ENCODE measurements around the gene RIMS1. TPM values are rescaled to one million over a fixed set of nuclear protein-coding genes. Genes with fewer than 3 reads are reported as not detected.
A peak's percentile ranks its signal among the peaks of the same experiment; 100 is the strongest.

Gene RIMS1, protein sequence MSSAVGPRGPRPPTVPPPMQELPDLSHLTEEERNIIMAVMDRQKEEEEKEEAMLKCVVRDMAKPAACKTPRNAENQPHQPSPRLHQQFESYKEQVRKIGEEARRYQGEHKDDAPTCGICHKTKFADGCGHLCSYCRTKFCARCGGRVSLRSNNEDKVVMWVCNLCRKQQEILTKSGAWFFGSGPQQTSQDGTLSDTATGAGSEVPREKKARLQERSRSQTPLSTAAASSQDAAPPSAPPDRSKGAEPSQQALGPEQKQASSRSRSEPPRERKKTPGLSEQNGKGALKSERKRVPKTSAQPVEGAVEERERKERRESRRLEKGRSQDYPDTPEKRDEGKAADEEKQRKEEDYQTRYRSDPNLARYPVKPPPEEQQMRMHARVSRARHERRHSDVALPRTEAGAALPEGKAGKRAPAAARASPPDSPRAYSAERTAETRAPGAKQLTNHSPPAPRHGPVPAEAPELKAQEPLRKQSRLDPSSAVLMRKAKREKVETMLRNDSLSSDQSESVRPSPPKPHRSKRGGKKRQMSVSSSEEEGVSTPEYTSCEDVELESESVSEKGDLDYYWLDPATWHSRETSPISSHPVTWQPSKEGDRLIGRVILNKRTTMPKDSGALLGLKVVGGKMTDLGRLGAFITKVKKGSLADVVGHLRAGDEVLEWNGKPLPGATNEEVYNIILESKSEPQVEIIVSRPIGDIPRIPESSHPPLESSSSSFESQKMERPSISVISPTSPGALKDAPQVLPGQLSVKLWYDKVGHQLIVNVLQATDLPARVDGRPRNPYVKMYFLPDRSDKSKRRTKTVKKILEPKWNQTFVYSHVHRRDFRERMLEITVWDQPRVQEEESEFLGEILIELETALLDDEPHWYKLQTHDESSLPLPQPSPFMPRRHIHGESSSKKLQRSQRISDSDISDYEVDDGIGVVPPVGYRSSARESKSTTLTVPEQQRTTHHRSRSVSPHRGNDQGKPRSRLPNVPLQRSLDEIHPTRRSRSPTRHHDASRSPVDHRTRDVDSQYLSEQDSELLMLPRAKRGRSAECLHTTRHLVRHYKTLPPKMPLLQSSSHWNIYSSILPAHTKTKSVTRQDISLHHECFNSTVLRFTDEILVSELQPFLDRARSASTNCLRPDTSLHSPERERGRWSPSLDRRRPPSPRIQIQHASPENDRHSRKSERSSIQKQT (N-terminal part only)
- total RNA-seq (2012; rRNA removed), result under 0.01 TPM in 1 of 2 replicates, not detected in the other

DNA sequence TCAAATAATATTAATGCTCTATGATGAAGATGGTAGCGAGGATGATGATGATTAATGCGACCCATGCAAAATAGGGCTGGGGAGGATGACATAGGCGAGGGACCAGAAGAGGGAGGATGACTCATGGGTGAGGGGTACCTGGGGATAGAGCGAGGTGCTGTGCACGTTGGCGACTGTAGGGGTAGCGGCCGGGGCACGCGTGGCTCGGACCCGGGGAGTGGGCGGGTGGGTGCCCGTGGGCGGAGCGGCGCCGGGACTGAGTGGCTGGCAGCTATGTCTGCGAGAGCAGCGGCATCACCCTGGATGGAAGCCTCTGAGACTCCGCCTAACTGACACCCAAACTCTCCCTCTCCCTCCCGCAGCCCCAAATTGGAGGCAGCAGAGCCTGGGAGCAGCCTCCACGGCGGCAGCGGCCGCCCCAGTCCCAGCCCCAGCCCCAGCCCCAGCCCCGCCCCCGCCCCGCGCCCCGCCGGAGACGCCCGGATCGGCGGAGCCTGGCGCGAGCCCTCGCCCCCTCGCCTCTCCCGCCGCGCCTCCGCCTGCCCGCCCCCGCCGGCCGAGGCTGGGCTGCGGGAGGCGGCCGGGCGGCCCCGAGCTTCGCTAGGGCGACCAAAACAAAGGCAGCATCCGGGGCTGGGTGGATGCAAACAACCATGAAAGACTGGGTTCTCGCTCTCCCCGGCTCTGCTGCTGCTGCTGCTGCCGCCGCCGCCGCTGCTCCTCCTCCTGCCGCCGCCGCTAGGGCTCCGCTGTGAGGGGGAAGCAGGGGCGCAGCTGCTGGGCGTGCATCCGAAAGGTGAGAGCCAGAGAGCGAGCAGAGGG is at the start of gene RIMS1:
Gene RIMS1 (plus strand): TSS at position 367 of the 822 bp plus-strand sequence. CDS start 474 bp downstream, outside the sequence.
- Histone ChIP-seq H3K4me3 (ENCODE audit: low read length) (peak within 1 kb of the TSS; percentile 69), H3K4me2 (ENCODE audit: low read length) (peak within 1 kb of the TSS; percentile 80)

DNA sequence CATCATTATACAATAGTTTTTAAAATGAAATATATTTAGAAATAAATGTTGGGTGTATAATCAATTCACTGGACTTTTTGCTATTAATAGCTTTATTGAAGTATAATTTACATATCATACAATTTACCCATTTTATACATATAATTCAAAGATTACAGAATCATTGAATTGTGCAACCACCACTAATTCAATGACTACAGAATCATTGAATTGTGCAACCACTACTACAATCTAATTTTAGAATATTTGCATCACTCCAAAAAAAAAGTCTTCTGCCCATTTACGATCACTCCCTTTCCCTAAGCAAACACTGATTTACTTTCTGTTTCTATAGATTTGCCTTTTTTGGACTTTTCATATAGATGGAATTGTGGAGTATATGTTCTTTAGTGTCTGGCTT is 35.1 kb upstream of the RIMS1 start:
- H3K4me3 ChIP-seq (ENCODE audit: low read length), result no peak overlapping the region
- no peak overlapping the region for H3K4me2 ChIP-seq (ENCODE audit: low read length)
- no peak overlapping the region for H3K9ac ChIP-seq (ENCODE audit: low read depth, low read length)
- no peaks in the 10 kb centered on the region for H3K4me1 ChIP-seq (ENCODE audit: control insufficient read depth, insufficient read depth, low read length)
- no peaks in the 10 kb centered on the region for H3K36me3 ChIP-seq (ENCODE audit: insufficient read depth, low read length)
- no peaks in the 10 kb centered on the region for H3K9me3 ChIP-seq (replicated peaks; ENCODE audit: low read length)
- peaks cover 2% of the 10 kb centered on the region for H3K27me3 ChIP-seq (ENCODE audit: control insufficient read depth, insufficient read depth, low read length)

More for the DNA sequence above, at the start of gene RIMS1:
- peak within 1 kb of the TSS; percentile 41 for H3K9ac ChIP-seq (ENCODE audit: low read depth, low read length)
- H3K27me3 ChIP-seq (ENCODE audit: control insufficient read depth, insufficient read depth, low read length), result peaks cover 40% of the 10 kb centered on the region
- no peaks in the 10 kb centered on the region for H3K9me3 ChIP-seq (replicated peaks; ENCODE audit: low read length)
- H3K36me3 ChIP-seq (ENCODE audit: insufficient read depth, low read length), result no peaks in the 10 kb centered on the region
- H3K4me1 ChIP-seq (ENCODE audit: control insufficient read depth, insufficient read depth, low read length), result peaks cover 5% of the 10 kb centered on the region

DNA sequence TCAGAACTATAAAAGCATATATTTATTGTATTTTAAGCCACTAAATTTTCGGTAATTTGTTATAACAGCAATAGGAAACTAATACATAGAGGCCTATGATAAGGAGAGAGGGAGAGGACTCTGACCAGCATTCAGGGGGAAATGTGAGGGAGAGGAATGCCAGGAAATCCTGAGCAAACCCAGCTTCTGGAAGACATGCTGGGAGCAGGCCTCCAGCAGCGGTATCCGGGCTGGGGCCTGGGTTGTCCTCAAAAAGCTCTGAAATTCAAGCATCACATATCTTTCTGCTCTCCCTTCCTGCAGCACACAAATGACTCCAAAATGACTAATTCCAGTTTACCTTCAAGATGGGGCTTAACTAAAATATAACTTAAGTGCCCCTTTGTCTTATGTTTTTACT is 33.4 kb upstream of the RIMS1 start:
- H3K4me1 ChIP-seq (ENCODE audit: control insufficient read depth, insufficient read depth, low read length), result no peaks in the 10 kb centered on the region
- H3K27me3 ChIP-seq (ENCODE audit: control insufficient read depth, insufficient read depth, low read length), result peaks cover 2% of the 10 kb centered on the region
- no peak overlapping the region for H3K9ac ChIP-seq (ENCODE audit: low read depth, low read length)
- no peak overlapping the region for H3K4me2 ChIP-seq (ENCODE audit: low read length)
- H3K36me3 ChIP-seq (ENCODE audit: insufficient read depth, low read length), result no peaks in the 10 kb centered on the region
- H3K9me3 ChIP-seq (replicated peaks; ENCODE audit: low read length), result no peaks in the 10 kb centered on the region
- H3K4me3 ChIP-seq (ENCODE audit: low read length), result no peak overlapping the region

DNA sequence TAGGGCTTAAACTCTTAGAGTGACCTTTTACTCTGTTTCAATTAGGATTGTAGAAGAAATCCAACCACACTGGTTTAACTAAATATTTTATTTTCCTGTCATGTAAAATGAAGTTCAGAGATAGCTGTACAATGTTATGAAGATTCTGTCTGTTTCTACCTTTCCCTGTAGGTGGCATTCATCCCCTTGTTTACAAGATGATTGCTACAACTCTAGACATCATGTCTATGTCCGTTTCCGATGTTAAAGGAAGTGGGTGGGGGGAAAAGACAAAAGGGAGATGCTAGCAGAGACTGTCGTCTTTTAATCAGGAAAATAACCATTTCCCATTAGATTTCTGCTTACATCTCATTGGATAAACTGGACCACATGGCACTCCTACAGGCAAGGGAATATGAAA is 30.9 kb upstream of the RIMS1 start:
- Histone ChIP-seq H3K4me1 (ENCODE audit: control insufficient read depth, insufficient read depth, low read length) (no peaks in the 10 kb centered on the region), H3K4me3 (ENCODE audit: low read length) (no peak overlapping the region), H3K27me3 (ENCODE audit: control insufficient read depth, insufficient read depth, low read length) (no peaks in the 10 kb centered on the region), H3K9me3 (replicated peaks; ENCODE audit: low read length) (no peaks in the 10 kb centered on the region), H3K4me2 (ENCODE audit: low read length) (no peak overlapping the region), H3K9ac (ENCODE audit: low read depth, low read length) (no peak overlapping the region), H3K36me3 (ENCODE audit: insufficient read depth, low read length) (no peaks in the 10 kb centered on the region)

DNA sequence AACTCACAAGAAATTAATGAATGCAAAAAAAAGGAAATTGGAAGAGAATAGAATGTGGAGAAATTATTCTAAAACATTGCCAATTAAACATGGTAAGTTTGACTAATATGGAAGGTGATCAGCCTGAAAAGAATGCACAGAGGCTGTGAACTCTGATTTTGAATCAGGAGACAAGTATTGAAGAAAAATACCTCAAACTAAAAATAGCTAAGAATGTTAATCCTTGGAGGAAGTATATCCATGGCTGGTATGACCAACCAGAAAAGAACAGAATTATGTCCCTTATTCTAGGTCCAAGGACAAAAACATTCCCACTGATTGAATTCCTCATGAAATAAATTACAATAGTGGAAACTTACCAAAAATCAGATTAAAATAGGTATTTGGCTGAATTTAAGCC is 7.3 kb upstream of the RIMS1 start:
- no peaks in the 10 kb centered on the region for H3K9me3 ChIP-seq (replicated peaks; ENCODE audit: low read length)
- H3K9ac ChIP-seq (ENCODE audit: low read depth, low read length), result peak overlapping the region; percentile 49
- H3K4me2 ChIP-seq (ENCODE audit: low read length), result no peak overlapping the region
- peaks cover 10% of the 10 kb centered on the region for H3K4me1 ChIP-seq (ENCODE audit: control insufficient read depth, insufficient read depth, low read length)
- peaks cover 6% of the 10 kb centered on the region for H3K27me3 ChIP-seq (ENCODE audit: control insufficient read depth, insufficient read depth, low read length)
- no peak overlapping the region for H3K4me3 ChIP-seq (ENCODE audit: low read length)
- H3K36me3 ChIP-seq (ENCODE audit: insufficient read depth, low read length), result no peaks in the 10 kb centered on the region

DNA sequence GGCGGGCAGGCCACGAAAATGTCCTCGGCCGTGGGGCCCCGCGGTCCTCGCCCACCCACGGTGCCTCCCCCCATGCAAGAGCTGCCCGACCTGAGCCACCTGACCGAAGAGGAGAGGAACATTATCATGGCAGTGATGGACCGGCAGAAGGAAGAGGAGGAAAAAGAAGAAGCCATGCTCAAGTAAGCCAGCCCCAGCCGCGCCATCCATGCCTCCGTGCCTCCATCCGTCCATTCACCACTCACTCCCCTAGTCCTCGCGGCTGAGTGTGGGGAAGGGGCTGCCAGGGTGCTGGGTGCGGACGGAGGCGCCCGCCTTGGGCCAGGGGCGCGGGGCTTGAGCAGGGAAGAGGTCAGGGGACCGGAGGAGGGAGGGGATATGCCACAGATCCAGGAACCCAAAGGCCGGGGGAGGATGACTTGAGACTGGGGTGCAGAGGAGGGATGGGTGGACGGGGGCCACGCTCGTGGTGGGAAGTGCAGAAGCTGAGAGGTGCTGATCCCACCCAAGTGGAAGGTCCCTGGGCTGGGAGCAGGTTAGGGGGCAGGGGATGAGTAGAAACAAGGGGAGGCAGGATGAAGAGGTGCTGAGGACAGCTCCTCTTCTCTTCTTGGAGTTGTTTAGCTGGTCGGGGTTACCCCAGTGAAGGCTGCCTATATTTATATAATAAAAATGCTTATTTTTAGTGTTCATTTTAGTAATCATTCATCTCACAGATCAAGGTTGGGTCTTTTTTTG is 825 bp downstream of the RIMS1 start:
- H3K9ac ChIP-seq (ENCODE audit: low read depth, low read length), result peak overlapping the region; percentile 41
- peak overlapping the region; percentile 80 for H3K4me2 ChIP-seq (ENCODE audit: low read length)
- H3K27me3 ChIP-seq (ENCODE audit: control insufficient read depth, insufficient read depth, low read length), result peaks cover 48% of the 10 kb centered on the region
- H3K4me3 ChIP-seq (ENCODE audit: low read length), result peak overlapping the region; percentile 69
- H3K36me3 ChIP-seq (ENCODE audit: insufficient read depth, low read length), result no peaks in the 10 kb centered on the region
- peaks cover 5% of the 10 kb centered on the region for H3K4me1 ChIP-seq (ENCODE audit: control insufficient read depth, insufficient read depth, low read length)
- H3K9me3 ChIP-seq (replicated peaks; ENCODE audit: low read length), result no peaks in the 10 kb centered on the region

DNA sequence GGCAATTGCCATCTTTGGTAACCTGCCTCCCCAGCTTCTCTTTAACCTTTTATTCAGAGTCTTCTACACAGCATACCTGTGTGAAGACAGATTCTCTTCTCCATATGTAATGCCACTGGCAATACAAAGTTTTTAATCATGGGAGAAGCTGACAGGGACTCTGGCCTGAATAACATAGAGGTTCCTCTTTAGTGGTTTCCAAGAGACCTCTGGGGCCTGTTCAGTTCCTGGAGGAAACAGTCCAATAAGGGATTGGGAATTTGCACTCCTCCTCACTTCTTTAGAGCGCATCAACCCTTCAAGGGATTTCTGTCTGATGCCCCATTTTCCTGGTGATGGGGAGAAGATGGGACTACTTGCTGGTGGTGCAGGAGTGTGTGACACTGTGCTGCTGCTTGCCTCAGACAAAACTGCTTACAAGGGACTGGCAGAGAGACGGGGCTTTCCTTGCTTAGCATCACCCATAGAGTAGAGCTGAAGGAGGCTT is 1.4 kb downstream of the RIMS1 start:
- Histone ChIP-seq H3K27me3 (ENCODE audit: control insufficient read depth, insufficient read depth, low read length) (peaks cover 53% of the 10 kb centered on the region), H3K4me2 (ENCODE audit: low read length) (no peak overlapping the region), H3K9ac (ENCODE audit: low read depth, low read length) (no peak overlapping the region), H3K4me1 (ENCODE audit: control insufficient read depth, insufficient read depth, low read length) (peaks cover 5% of the 10 kb centered on the region), H3K9me3 (replicated peaks; ENCODE audit: low read length) (no peaks in the 10 kb centered on the region), H3K36me3 (ENCODE audit: insufficient read depth, low read length) (no peaks in the 10 kb centered on the region), H3K4me3 (ENCODE audit: low read length) (no peak overlapping the region)

DNA sequence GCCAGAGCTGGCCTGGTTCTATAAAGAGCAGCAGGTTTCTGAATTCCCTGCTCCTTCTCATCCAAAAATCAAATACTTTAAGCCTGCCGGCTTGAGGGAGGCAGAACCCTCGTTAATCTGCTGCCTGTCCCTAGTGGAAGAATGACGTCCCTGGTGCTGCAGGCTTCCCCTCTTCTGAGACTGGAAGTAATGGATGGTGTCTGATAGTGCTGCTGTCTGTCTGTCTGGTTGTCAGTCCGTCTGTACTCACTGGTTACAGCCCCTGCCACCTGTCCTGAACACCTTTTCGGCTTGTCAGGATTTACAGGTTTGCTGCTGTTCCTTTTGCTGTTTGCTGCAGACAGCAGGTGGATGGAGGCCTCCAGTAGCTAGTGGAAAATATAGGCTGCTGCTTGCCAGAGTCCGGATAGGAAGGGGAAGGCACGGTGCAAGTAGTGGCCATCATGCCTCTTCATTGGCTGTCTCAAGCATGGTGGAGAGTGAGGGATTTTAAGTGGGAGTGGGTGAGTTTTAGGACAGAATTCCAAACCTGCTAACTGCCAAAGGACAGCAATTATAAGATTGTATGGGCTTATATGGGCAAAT is 2.5 kb downstream of the RIMS1 start:
- no peaks in the 10 kb centered on the region for H3K36me3 ChIP-seq (ENCODE audit: insufficient read depth, low read length)
- no peak overlapping the region for H3K4me3 ChIP-seq (ENCODE audit: low read length)
- H3K4me1 ChIP-seq (ENCODE audit: control insufficient read depth, insufficient read depth, low read length), result peaks cover 5% of the 10 kb centered on the region
- H3K27me3 ChIP-seq (ENCODE audit: control insufficient read depth, insufficient read depth, low read length), result peaks cover 51% of the 10 kb centered on the region
- H3K4me2 ChIP-seq (ENCODE audit: low read length), result no peak overlapping the region
- H3K9me3 ChIP-seq (replicated peaks; ENCODE audit: low read length), result no peaks in the 10 kb centered on the region
- no peak overlapping the region for H3K9ac ChIP-seq (ENCODE audit: low read depth, low read length)

DNA sequence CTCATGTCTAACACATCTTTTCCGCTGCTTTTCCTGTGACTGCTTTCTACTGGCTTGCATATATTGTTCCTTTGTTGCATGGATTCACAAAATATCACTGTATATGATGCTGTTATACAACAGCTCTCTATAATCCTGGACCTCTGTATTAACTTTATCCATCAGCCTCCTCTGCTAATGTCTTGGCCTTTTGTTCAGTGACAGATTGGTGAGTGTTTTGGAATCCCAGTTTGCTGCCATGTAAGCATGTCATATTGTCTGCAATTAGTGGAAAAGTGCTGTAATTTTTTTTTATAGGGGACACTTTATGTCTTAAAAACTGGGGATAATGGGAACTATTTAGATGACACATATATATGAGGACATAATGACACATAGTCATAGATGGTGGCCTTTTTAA is 3.0 kb downstream of the RIMS1 start:
- H3K4me3 ChIP-seq (ENCODE audit: low read length), result no peak overlapping the region
- H3K4me1 ChIP-seq (ENCODE audit: control insufficient read depth, insufficient read depth, low read length), result peaks cover 5% of the 10 kb centered on the region
- no peaks in the 10 kb centered on the region for H3K36me3 ChIP-seq (ENCODE audit: insufficient read depth, low read length)
- no peak overlapping the region for H3K4me2 ChIP-seq (ENCODE audit: low read length)
- H3K9me3 ChIP-seq (replicated peaks; ENCODE audit: low read length), result no peaks in the 10 kb centered on the region
- peaks cover 49% of the 10 kb centered on the region for H3K27me3 ChIP-seq (ENCODE audit: control insufficient read depth, insufficient read depth, low read length)
- no peak overlapping the region for H3K9ac ChIP-seq (ENCODE audit: low read depth, low read length)

DNA sequence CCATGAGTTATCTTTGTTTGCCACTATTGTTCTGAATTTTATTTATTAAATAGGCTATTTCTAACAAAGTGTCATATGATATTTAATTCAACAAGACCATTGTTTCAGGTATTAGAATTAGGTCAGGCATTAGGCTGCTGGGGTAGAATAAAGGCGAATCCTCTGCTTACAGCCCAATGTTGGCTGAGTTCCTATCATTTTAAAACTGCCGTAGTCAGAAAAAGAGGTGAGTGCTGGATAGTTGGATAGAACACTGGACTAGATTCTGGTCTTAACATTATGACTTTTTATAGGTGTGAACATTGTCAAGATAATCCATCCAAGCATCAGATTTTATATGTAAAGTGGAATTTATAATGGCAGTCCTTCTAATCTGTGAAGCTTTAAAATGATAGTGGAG is 6.3 kb downstream of the RIMS1 start:
- Histone ChIP-seq H3K4me3 (ENCODE audit: low read length) (no peak overlapping the region), H3K9me3 (replicated peaks; ENCODE audit: low read length) (no peaks in the 10 kb centered on the region), H3K4me2 (ENCODE audit: low read length) (no peak overlapping the region), H3K27me3 (ENCODE audit: control insufficient read depth, insufficient read depth, low read length) (peaks cover 34% of the 10 kb centered on the region), H3K4me1 (ENCODE audit: control insufficient read depth, insufficient read depth, low read length) (no peaks in the 10 kb centered on the region), H3K9ac (ENCODE audit: low read depth, low read length) (no peak overlapping the region), H3K36me3 (ENCODE audit: insufficient read depth, low read length) (no peaks in the 10 kb centered on the region)
